ENCODE measurements around the gene RASGRF2. TPM values are rescaled to one million over a fixed set of nuclear protein-coding genes. Genes with fewer than 3 reads are reported as not detected.

Gene RASGRF2
- polyA plus RNA-seq, 2 of the 4 experiments (the other 2 are of a cell fraction) = 1.4 to 2.1 TPM

DNA sequence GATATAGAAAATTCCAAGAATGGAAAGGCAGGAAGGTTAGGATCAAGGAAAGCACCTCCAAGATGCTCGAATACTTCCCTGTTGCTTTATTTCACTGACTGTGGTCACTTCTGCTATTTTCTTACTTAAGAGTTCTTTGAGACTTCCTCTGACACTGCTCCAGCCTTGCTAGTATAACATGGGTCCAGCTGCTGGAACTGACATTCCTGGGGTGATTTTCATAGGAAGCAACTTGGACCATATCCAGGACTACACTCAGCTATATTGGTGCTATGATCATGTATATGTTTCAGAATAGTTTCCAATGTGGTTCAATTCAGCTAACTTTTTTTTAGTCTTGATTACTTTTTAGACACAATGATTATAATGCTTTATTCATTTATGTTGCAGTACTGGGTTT is 191.4 kb downstream of the RASGRF2 start:
- 22% methylated on average over 1 of the region's 1 CpG for WGBS (ENCODE audit: missing lambda C conversion rate)
- no peak for DNase-seq (ENCODE audit: low read depth in 1 of 2, low spot score in 1 of 2)

GRCh38 chr5:81154725-81155124 is 194.6 kb downstream of the RASGRF2 start:
- H3K4me3 ChIP-seq = no peak overlapping the region
- peaks cover 4% of the 10 kb centered on the region; the same call in 1 of the 3 replicates for H3K9me3 ChIP-seq
- no peaks in the 10 kb centered on the region for H3K4me1 ChIP-seq
- DNase-seq (ENCODE audit: low read depth in 1 of 2, low spot score in 1 of 2) = no peak
- FAIRE-seq = no peak
- ChIA-PET POLR2A (no interaction called here), CTCF (no interaction called here)
- no peak for ATAC-seq
- no peak overlapping the region for H3K4me2 ChIP-seq
- no peak overlapping the region for H3K27ac ChIP-seq
- TF ChIP-seq SMC3 (IDR thresholded peaks at IDR 0.05) = no peak

More for the DNA sequence above, 191.4 kb downstream of the RASGRF2 start:
- no peak for FAIRE-seq
- CTCF ChIA-PET = interaction anchor here (0.7 to 2.1 kb wide), 2 partner anchors 13 to 967 kb away, joined by 4 to 7 read pairs; no protein-coding TSS in a partner anchor
- TF ChIP-seq, protein P1, sequence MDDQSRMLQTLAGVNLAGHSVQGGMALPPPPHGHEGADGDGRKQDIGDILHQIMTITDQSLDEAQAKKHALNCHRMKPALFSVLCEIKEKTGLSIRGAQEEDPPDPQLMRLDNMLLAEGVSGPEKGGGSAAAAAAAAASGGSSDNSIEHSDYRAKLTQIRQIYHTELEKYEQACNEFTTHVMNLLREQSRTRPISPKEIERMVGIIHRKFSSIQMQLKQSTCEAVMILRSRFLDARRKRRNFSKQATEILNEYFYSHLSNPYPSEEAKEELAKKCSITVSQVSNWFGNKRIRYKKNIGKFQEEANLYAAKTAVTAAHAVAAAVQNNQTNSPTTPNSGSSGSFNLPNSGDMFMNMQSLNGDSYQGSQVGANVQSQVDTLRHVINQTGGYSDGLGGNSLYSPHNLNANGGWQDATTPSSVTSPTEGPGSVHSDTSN (IDR thresholded peaks at IDR 0.05) = no peak
- TF ChIP-seq FOSL2 (IDR thresholded peaks at IDR 0.05) (no peak), FOSL2 (CRISPR knock-in tag; IDR thresholded peaks at IDR 0.05) (no peak), JUNB (IDR thresholded peaks at IDR 0.05) (no peak), CEBPB (IDR thresholded peaks at IDR 0.05) (no peak), NR3C1 (IDR thresholded peaks at IDR 0.05) (no peak), ELK1 (IDR thresholded peaks at IDR 0.05; ENCODE audit: low read depth, low read length) (no peak), CBX8 (IDR thresholded peaks at IDR 0.05) (no peak), ZSCAN20 (CRISPR knock-in tag; IDR thresholded peaks at IDR 0.05) (no peak), ESRRA (IDR thresholded peaks at IDR 0.05; ENCODE audit: borderline replicate concordance, low read length) (no peak), EP300 (IDR thresholded peaks at IDR 0.05) (no peak), JUN (IDR thresholded peaks at IDR 0.05) (no peak), FOXS1 (CRISPR knock-in tag; IDR thresholded peaks at IDR 0.05) (no peak), PHF8 (IDR thresholded peaks at IDR 0.05; ENCODE audit: borderline replicate concordance, low read depth) (no peak), ZFP36 (IDR thresholded peaks at IDR 0.05; ENCODE audit: borderline replicate concordance, partially characterized antibody) (no peak)
- Histone ChIP-seq H3K4me3 (no peak overlapping the region), H3K4me2 (no peak overlapping the region), H3K4me1 (no peaks in the 10 kb centered on the region), H3K27ac (no peak overlapping the region), H3K9me3 (peaks cover 4% of the 10 kb centered on the region; the same call in 1 of the 3 replicates)
- no peak for ATAC-seq
- POLR2A ChIA-PET = no interaction called here

DNA sequence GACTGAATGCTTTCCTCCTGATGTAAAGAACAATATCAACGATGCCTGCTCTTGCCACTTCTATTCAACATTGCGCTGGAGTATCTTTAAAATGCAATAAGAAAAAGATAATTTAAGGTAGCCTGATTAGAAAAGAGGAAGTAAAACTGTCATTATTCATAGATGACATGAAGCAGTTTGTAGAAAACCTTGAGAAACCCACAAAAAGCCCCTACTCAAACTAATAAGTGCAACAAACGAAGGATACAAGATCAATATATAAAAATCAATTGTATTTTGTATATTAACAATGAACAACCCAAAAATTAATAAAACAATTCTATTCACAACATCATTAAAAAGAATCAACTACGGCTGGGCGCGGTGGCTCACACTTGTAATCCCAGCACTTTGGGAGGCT is 196.6 kb downstream of the RASGRF2 start:
- TF ChIP-seq PHF8 (IDR thresholded peaks at IDR 0.05; ENCODE audit: borderline replicate concordance, low read depth) (no peak), CHD2 (IDR thresholded peaks at IDR 0.05; ENCODE audit: low read length, partially characterized antibody) (no peak), CBX8 (IDR thresholded peaks at IDR 0.05) (no peak), POLR2AphosphoS2 (conservative IDR thresholded peaks at IDR 0.05; ENCODE audit: low read length) (no peak), JUNB (IDR thresholded peaks at IDR 0.05) (no peak), RCOR1 (IDR thresholded peaks at IDR 0.05; ENCODE audit: low read depth, low read length) (no peak), SREBF2 (IDR thresholded peaks at IDR 0.05) (no peak), NFE2L2 (conservative IDR thresholded peaks at IDR 0.05; ENCODE audit: low read length) (no peak), FOSL2 (IDR thresholded peaks at IDR 0.05) (no peak), FOSL2 (CRISPR knock-in tag; IDR thresholded peaks at IDR 0.05) (no peak), NR3C1 (IDR thresholded peaks at IDR 0.05) (no peak), RARB (CRISPR knock-in tag; IDR thresholded peaks at IDR 0.05) (no peak)
- TF ChIP-seq, protein P2, sequence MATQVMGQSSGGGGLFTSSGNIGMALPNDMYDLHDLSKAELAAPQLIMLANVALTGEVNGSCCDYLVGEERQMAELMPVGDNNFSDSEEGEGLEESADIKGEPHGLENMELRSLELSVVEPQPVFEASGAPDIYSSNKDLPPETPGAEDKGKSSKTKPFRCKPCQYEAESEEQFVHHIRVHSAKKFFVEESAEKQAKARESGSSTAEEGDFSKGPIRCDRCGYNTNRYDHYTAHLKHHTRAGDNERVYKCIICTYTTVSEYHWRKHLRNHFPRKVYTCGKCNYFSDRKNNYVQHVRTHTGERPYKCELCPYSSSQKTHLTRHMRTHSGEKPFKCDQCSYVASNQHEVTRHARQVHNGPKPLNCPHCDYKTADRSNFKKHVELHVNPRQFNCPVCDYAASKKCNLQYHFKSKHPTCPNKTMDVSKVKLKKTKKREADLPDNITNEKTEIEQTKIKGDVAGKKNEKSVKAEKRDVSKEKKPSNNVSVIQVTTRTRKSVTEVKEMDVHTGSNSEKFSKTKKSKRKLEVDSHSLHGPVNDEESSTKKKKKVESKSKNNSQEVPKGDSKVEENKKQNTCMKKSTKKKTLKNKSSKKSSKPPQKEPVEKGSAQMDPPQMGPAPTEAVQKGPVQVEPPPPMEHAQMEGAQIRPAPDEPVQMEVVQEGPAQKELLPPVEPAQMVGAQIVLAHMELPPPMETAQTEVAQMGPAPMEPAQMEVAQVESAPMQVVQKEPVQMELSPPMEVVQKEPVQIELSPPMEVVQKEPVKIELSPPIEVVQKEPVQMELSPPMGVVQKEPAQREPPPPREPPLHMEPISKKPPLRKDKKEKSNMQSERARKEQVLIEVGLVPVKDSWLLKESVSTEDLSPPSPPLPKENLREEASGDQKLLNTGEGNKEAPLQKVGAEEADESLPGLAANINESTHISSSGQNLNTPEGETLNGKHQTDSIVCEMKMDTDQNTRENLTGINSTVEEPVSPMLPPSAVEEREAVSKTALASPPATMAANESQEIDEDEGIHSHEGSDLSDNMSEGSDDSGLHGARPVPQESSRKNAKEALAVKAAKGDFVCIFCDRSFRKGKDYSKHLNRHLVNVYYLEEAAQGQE (IDR thresholded peaks at IDR 0.05) = no peak
- TF ChIP-seq, protein P3, sequence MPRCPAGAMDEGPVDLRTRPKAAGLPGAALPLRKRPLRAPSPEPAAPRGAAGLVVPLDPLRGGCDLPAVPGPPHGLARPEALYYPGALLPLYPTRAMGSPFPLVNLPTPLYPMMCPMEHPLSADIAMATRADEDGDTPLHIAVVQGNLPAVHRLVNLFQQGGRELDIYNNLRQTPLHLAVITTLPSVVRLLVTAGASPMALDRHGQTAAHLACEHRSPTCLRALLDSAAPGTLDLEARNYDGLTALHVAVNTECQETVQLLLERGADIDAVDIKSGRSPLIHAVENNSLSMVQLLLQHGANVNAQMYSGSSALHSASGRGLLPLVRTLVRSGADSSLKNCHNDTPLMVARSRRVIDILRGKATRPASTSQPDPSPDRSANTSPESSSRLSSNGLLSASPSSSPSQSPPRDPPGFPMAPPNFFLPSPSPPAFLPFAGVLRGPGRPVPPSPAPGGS (IDR thresholded peaks at IDR 0.05) = no peak
- WGBS (ENCODE audit: missing lambda C conversion rate) = 65% methylated on average over 6 of the region's 6 CpGs
- H3K4me3 ChIP-seq = no peak overlapping the region
- ChIA-PET CTCF (no interaction called here), POLR2A (no interaction called here)
- no peak for ATAC-seq
- no peak for FAIRE-seq
- no peak overlapping the region for H3K27ac ChIP-seq
- H3K4me1 ChIP-seq = no peaks in the 10 kb centered on the region
- DNase-seq (ENCODE audit: low read depth in 1 of 2, low spot score in 1 of 2) = no peak
- peaks cover 4% of the 10 kb centered on the region; the same call in 1 of the 3 replicates for H3K9me3 ChIP-seq
- no peak overlapping the region for H3K4me2 ChIP-seq

Data from A549 (cell line).